ENCODE results near the gene PRKCD.

Gene PRKCD

DNA sequence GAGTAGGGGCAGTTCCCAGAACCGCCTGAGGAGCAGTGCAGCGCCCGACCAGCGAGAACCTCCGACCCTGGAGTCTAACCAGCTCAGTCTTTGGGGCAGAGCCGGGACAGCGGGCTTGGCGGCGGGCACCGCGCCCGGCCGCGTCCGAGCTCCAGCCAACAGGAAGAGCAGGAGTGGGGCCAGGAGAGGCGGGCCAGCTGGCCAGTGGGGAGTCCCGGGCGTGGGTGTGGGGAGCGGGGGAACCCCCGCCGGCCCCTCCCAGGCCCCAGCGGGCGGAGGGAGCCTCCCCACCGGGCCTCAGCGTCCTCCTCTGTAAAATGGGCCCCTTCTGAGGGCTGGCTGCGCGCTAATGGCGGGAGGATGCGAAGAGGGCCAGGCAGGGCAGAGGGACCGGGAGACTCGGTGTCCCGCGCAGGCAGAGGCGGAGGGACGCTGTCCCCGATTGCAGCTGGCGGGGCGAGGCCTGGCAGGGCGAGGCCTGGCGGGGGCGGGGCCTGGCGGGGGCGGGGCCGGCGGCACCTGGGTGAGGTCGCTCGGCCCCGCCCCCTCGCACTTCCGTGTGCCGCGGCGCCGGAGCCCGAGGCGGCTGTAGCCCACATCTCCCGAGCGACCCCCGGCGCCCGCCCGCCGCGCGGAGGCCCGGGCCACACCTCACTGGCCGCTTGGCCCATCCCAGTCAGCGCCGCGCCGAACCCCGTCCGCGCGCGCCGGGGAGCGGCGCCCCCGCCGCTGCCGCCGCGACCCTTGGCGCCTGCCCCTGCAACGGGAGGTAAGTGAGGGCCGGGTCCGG, at the start of gene PRKCD:
PRKCD (plus strand) TSS at position 550 of the 790 bp plus-strand sequence. CDS start 17,214 bp downstream, outside the sequence.
- DNase-seq, result peak; percentile 89

DNA sequence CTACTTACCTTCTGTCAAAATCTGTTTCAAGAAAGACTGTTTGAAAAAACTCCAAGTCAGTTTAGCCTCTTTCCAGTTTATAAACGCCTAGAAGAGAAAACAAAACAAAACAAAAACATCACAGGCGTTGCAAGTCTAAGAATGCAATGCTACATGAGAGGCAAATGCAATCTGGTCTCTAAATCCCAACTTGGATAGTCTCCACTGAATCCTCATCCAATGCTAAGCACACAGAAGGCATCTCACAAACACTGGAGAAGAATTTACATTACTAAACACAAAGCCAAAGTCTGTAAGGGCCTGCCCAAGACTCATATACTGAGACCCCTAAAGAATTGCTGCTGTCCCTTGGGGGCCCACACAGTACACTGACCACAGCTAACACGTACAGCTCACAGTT, 49.2 kb upstream of the PRKCD start:
- no peak for DNase-seq

DNA sequence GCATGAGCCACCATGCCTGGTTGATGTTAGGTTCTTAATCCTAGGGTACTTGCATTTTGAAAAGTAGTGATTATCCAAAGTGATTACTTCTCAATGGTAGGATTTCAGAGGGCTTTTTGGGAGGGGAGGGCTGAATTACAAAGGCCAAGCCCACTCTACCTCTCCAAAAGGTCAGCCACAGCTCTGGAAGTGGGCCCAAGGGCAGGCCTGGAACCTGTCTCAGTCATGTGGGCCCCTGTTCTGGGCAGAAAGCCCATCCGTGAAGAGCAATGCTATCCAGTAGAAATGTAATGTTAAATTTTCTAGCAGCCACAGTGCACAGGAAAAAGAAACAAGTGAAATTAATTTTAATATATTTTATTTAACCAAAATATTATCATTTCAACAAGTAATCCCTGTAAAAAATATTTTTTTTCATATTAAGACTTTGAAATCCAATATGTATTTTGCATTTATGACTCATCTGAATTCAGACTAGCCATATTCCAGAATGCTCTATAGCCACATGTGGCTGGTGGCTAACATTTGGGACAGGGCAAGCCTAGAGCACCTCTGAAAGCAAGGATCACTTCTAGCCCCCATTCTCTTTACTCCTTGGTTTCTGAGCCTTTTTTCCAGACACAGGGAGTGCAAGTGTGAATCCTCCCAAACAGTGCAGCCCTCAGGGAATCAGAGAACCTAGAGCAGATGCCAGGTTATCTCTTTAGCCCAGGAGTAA, 47.6 kb upstream of the PRKCD start:
- DNase-seq, result no peak

DNA sequence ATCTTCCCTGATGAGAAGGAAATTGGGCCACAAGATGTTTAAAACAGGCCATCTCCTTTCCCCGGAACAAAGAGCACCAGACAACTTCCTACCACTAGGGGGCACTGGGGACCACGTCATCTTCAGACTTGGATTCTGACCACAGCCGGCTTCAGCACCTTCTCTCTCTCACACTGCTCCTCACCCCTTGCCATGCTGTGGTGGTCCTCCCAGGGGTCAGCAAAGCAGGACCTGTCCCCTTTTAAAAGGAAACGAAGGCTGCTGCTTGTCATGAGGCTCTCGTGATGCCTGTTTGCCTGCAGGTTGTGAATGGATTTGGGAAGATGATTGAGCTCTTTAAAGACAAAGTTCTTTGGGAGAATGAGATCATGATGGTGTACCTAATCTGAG, 47.0 kb upstream of the PRKCD start:
- peak; percentile 88 for DNase-seq

DNA sequence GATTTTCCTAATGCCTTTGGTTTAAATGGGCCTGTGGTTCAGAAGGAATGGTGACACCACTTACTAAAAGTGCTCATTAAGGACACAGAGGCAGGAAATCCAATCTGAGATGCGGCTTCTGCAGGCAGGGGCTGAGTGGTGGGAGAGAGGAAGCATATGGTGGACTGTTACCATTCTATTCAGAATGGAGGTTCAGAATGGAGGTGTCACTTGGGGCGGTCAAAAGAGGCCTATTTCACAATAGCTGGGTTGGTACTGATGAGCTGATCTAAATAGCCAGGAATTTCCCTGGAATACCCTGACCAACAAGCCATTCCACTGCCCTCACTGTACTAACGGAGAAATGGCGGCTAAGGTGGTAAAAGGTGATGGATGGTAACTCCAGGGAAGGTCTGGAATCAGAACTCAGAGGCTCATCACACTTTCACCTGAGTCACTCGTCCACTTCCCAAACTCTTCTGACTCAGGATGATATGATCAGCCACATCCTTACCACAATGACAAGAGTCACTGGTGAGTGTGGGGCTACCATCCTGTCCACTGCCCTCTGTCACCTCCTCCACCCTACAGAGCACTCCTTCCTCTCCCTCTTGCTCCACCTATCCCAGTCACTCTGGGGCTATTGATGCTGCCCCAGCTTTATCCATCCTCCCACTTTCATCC, 46.5 kb upstream of the PRKCD start:
- DNase-seq, result no peak

DNA sequence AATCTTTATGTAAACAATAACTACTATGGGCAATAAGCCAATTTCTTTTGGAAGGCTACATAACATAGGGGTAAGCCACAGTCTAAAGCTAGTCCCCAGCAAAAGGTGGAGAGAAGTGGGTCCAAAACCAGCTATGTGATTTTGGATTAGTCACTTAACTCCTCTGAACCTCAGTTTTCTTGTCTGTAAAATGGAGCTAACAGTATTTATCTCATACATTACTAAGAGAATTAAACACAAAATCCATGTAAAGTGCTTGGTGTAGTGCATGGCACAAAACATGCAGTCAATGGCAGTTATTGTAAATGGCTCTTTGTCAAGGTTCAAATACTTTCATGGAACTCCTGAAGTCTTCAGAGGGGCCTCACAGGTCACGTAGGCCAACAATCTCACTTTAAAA, 44.1 kb upstream of the PRKCD start:
- DNase-seq, result no peak

DNA sequence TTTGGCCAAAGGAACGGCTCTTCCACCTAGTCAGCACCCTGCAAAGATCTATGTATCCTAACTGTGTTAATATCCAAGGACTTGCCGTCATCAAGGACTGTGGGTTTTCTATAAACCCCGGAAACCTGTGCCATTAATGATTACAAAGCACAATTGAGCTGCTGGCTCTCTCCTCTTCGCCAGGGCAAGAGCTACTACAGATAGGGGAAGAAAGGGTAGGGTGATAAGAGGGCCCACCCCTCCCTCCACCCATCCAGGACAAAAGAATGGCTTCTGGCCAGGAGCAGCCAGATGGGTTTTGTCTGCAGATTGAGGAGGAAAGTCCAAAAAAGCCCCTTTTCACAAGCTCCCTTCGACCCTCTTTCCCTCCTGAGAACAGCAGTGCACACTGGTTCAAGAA, 40.7 kb upstream of the PRKCD start:
- no peak for DNase-seq

DNA sequence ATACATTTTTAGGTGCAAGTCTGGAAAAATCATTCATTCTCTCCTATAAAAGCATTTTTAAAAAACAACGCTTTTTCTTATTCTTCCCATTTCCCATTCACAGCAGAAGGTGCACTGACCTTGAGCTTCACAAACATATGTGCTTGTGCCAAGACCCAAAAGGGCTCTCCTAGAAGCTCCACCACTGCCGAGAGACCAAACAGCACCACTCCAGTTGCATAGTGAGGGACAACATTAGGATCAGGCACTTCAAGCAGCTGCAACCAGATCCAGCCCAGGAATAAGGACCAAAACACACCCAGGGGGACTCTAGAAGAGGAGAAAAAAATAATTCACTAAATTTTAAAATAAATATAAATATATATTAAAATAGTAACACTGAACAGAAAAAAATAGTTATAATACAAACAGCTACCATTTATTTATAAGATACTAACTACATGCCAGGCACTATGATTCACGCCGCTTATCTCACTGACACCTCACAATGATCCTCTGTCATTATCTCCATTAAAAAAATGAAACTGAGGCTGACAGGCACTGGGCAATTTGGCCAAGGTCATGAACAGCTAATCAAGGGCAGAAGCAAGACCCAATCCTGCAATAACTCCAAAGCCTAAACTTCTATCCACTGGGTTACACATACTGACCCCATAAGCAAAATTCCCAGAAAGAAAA, 38.6 kb upstream of the PRKCD start:
- no peak for DNase-seq

DNA sequence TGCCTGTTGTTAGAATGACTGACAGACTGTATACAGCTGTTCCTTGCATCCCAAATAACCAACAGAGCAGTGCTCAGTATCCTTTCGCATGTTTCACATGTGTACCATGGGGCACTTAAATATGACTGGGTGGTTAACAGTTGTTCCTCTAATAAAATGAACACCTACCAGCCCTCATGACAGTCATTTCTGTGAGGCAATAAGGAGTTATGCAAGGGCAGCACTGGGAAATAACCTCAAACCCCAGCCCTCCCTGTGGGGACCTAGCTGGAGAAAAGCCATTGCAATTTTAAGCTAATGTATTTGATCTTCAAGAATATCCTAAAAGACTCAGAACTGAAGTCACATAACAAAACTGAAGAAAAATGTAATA, 38.1 kb upstream of the PRKCD start:
- no peak for DNase-seq

DNA sequence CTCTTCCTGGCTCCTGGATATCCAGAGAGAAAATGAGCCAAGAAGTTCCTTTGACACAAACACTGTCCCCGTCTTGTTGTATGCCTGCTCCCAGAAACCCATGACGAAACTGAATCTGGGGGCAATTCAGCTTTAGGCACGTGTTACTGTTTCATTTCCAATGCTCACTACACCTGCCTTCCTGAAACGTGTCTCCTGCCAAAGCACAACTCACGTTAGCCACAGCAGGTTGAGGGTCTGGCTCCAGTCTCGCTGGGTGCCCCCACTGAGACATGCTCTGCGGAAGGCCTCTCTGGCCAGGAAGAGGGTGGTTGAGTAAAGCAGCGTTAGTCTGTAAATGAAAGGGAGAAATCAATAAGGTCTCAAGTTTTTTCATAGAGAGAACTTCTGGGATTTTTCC, 37.5 kb upstream of the PRKCD start:
- DNase-seq, result no peak

DNA sequence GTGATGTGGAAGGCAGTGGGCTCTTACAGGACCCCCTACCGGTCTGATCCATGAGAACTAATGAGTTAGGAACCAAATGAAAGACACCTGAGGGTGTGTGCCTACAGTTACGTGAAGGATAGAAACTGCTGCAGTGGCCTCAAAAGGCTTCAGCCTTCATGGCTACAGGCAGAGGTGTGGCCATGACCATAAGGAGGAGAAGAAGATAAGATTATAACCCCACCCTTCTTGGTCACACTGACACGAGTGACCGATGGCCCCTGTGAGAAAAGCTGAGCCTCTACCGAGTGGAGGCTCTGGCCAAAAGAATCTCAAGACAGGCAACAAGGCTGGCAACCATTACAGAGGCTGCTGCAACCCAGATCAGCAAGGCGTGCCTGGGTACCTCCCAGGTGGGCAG, 37.1 kb upstream of the PRKCD start:
- DNase-seq, result no peak

DNA sequence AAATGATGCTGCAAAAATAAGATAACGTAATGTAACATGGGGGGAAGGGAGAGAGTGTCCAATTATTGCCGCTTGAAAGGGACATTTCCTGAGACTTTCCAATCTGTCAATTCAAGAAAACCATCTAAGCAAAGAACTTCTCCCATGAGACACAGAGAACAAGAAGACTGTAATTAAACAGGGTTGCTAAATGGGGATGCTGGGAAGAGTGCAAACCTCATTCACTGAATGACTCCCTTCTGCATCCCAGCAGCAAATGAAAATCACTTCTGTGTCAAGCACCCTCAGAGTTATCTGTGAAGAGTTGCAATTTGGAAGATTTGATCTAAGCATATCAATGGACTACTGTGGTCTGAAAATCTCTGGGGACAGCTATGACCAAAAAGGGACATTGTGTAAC, 34.4 kb upstream of the PRKCD start:
- no peak for DNase-seq

DNA sequence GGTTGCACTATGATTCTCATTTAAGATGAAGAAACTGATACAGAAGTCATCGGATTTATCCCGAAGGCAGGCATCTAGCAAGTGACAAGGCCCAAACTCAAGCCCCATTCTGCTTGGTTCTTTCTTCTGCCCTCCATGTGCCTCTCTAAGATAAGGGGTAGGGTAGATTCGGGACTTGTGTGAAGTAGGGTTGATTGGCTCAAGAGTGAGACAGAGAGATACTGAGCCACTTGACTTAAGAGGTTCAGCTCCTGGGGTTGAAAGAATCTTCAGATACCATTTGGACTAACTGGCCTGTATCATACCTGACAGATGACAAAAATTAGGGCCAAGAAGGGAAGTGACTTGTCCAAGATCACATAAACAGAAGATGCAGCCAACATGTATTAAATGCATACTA, 31.7 kb upstream of the PRKCD start:
- no peak for DNase-seq

DNA sequence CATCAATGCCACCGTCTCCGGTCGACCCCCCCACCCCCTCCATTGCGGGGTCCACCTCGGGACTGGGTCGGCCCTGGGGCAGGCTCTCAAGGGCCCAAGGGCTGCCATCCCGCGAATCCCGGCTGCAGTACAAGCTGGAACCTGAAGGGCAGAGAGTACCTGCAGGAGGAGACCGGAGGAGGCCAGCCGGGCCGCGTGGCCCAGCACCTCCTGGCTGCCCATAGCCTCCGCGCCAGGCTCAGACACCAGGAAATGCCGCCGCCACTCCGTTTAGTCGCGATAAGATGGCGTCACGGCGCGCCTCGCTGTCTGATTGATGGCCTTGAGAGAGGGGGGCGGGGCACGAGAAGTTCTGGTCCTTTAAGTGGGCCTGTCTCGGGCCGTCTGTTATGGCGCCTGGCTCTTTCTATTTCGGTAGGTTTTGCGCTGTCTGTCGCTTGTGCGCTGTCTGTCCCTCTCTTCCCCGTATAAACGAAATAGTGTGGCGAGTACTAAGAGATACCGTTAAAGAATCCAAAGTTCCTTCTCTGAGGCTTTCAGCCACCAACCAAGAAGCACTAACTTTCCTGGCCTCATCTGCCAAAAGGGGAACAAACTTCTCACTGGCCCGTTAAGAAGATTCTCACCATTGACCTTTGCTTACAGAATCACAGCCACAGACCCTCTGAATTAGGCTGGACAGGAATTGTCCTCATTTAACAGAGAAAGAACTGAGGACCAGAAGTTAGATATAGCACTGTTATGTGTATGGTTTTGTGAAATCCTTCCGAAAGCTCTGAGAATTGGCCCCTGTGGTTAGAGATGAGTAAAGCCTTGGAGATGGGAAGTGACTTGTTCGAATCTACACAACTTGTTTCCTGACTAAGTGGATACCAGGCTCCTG, 30.6 kb upstream of the PRKCD start, which contains the start of gene RFT1:
RFT1 (minus strand) TSS at position 257 of the 883 bp plus-strand sequence; CDS start at position 222, 35 bp downstream.
- DNase-seq, result peak; percentile 98

DNA sequence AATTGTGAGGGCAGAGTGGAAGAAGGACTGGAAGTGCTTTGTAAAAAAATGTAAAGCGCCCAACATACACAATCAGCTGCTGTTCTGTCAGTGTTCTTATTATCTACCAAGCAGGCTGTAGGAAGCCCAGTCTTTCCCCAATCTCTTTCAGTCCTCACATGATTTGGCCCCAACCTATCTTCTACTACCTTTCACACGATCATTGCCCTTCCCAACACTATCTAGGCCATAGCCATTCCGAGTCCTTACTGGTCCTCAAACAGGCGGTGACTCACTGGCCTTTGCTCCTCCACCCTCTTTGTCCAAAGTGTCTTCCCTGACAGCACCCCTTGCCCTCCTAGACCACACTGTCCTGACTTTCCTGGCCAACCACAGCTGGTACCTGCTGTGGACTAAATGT, 29.9 kb upstream of the PRKCD start:
- DNase-seq, result no peak

DNA sequence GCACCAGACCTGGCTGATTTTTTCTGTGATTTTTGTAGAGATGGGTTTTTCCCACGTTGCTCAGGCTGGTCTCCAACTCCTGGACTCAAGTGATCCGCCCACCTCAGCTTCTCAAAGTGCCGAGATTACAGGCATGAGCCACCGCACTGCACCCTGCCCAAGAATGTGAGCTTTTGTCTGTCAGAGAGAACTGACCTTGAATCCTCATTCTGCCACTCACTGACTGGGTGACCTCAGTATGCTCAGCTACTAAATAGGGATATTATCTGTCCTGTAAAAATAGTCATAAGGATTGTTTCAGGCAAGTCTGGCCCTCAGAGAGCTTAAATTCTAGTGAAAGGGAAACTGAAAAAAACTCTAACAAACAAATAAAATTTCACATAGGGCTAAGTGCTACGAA, 28.7 kb upstream of the PRKCD start:
- DNase-seq, result peak; percentile 66

DNA sequence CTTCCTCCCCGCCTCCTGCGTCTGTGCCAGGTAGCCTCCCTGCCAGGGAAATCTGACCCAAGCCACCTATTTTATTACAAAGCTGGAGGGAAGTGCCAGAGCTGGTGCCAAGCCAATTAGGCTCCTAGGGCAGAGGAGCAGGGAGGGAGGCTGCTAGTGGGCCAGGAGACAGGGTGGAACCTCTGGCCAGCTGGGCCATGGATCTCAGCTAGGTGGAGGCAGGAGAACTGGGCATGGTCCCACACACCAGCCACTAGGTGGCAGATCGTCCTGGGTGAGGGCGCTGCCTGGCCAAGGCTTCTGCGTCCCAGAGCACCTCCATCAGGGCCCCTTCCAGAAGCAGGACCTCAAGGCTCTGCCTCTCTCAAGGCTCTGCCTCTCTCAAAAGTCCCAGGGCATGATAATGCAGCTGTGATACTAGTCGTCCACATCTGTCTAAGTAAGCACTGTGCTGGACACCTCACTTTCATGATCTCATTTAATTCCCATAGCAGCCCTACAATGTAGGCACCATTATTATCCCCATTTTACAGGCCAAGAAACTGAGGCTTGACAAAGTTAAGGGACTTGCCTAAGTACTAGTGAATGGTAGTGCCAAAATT, 26.3 kb upstream of the PRKCD start:
- DNase-seq, result peak; percentile 86

DNA sequence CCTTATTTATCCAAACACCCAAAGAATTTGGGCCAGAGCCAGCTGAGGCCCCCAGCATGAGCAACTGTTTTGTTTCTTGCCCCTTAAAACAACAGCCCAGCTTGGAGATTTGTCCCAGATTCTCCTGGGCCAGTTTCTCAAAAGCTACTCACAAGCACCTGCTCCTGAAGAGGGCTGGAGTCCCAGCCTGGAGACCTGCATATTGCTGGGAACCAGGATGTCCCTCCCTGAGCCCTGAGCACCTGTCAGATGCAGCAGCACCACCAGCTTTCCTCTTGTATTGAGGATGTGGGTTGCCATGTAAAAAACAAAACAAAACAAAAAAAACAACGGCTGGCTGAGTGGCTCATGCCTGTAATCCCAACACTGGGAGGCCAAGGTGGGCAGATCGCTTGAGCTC, 23.8 kb upstream of the PRKCD start:
- DNase-seq, result no peak

DNA sequence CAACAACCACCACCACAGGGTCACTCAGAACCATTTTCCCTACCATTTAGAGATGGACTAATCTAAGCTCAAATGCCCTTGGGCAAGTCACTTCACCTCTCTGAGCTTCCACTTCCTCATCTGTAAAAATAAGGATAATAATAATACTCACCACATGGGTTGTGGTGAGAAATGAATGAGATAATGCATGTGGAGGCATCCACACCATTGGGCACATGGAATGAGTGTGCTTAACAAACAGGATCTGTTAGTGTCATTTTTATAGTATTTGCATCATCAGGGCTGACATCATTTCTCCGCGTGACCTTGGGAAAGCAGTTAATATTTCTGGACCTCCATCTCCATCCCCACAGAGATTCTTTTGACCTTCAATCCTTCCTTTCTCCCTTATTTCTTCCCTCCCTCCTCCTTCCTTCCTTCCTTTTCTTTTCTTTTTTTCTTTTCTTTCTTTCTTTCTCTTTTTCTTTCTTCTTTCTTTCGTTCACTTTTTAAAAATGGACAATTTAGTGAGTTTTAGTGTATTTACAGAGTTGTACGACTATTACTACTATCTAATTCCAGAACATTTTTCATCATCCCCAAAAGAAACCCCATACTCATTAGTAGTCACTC, 23.1 kb upstream of the PRKCD start:
- no peak for DNase-seq

DNA sequence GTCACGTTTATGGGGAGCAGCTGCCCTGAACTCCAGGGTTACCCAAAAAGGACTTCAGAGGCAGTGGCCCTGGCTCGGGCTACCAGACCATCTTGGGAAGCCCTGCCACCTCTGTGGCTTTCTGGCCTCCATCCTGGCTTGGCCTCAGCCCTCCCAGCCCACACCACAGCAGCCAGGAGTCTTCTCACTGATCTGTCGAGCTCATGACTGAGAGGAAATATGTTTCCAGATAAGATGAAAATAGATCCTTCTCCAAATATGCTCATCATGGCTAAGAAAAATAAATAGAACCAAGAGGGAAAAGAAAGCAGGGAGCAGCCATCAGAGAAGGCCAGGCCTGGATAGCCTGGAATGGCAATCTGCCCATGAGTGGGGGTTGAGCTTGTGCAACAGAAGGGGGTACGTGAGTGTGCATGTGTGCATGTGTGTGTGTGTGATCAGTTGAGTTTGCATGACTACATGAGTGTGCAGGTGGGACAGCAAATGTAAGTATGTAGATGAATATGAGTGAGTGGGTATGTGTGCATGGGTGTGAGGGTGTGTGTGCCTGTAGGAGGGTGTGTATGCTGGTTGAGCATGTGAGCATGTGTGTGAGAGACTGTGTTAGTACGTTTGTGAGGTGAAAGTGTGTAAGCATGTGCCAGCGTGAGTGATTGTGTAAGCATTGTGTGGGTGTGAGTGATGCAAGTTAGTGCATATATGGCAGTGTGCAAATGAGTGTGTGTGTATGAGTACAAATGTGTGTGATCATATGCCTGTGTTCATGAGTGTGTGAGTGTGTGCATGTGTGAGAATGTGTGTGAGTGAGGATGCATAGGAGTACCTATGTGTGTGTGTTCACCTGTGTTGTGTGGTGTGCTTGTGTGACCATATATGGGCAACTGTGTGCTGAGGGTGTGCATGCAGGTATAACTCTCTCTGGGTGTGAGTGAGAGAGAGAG, 20.8 kb upstream of the PRKCD start:
- no peak for DNase-seq

Measured in islet precursor cell (in vitro differentiated cells).